NB4 (cell line): ENCODE results near the gene LRBA.

Experiments
- CTCF ChIP-seq: IDR thresholded peaks from one replicate; pipeline ENCODE4 v1.5.1; 2012; ENCODE audit warnings: low read depth, low read length
- POLR2A ChIP-seq: IDR thresholded peaks from 2 replicates; pipeline ENCODE4 v1.6.1; 2011; ENCODE audit warnings: mild to moderate bottlenecking; ENCODE audit not compliant: insufficient read length; ENCODE audit errors: extremely low read depth

- TF ChIP-seq CTCF: no peak
- TF ChIP-seq POLR2A: no peak
These were observed 42.5 kb downstream of the LRBA start for GRCh38 chr4:150972592-150972991.
